Measurements from ENCODE around the gene GRM1.

Gene GRM1

GRCh38 chr6:146194434-146194833, 165.6 kb downstream of the GRM1 start:
- DNase-seq (ENCODE audit: low read depth), result no peak
- no peak overlapping the region for H3K4me3 ChIP-seq (ENCODE audit: low read depth, low read length)
- TF ChIP-seq, protein P1, sequence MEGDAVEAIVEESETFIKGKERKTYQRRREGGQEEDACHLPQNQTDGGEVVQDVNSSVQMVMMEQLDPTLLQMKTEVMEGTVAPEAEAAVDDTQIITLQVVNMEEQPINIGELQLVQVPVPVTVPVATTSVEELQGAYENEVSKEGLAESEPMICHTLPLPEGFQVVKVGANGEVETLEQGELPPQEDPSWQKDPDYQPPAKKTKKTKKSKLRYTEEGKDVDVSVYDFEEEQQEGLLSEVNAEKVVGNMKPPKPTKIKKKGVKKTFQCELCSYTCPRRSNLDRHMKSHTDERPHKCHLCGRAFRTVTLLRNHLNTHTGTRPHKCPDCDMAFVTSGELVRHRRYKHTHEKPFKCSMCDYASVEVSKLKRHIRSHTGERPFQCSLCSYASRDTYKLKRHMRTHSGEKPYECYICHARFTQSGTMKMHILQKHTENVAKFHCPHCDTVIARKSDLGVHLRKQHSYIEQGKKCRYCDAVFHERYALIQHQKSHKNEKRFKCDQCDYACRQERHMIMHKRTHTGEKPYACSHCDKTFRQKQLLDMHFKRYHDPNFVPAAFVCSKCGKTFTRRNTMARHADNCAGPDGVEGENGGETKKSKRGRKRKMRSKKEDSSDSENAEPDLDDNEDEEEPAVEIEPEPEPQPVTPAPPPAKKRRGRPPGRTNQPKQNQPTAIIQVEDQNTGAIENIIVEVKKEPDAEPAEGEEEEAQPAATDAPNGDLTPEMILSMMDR (IDR thresholded peaks at IDR 0.05; ENCODE audit: low read depth, low read length, missing control alignments), result no peak

GRCh38 chr6:146200176-146200575, 171.3 kb downstream of the GRM1 start:
- TF ChIP-seq, protein P1 (IDR thresholded peaks at IDR 0.05; ENCODE audit: low read depth, low read length, missing control alignments), result no peak
- H3K4me3 ChIP-seq (ENCODE audit: low read depth, low read length), result no peak overlapping the region
- DNase-seq (ENCODE audit: low read depth), result no peak

DNA sequence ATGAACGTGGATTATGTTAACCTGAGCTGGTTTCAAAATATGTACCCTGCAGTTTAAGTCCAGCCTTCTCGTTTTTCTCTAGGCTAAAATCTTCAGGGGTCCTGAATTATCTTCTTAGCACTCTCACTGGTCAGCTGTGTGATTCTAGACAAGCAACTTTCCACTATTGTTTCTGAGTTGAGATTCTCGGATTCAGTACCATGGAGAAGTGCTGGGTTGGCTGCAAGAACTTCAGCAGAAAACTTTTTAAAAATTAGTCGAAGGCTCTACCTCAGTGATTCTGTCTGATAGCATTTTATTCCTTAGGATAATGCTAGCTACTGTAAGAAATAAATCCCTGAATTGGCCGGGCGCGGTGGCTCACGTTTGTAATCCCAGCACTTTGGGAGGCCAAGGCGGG, 173.7 kb downstream of the GRM1 start:
- TF ChIP-seq, protein P1 (IDR thresholded peaks at IDR 0.05; ENCODE audit: low read depth, low read length, missing control alignments), result no peak
- DNase-seq (ENCODE audit: low read depth), result no peak
- H3K4me3 ChIP-seq (ENCODE audit: low read depth, low read length), result no peak overlapping the region

- TF ChIP-seq, protein P1 (IDR thresholded peaks at IDR 0.05; ENCODE audit: low read depth, low read length, missing control alignments), result no peak
- no peak overlapping the region for H3K4me3 ChIP-seq (ENCODE audit: low read depth, low read length)
- DNase-seq (ENCODE audit: low read depth), result no peak
Observed at GRCh38 chr6:146209942-146210341, 181.1 kb downstream of the GRM1 start.

- H3K4me3 ChIP-seq (ENCODE audit: low read depth, low read length), result no peak overlapping the region
- no peak for DNase-seq (ENCODE audit: low read depth)
Observed at GRCh38 chr6:146210406-146211083, 181.7 kb downstream of the GRM1 start.

DNA sequence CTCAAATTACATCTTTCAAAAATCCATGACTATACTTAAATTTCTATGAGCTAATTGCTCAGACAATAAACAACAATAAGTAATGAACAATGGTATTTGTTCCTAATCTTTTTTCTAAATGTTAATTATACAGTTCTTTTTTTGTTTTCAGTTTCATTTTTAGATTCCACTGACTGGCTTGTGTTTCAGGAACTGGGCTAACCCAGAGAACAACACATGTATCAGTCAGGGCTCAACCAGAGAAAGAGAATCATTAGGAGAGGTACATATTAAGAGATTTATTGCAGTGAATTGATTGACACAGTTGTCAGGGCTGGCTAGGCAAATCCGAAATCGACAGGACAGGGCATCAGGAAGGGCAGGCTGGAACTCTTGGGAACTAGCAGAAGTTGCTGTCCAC, 182.8 kb downstream of the GRM1 start:
- TF ChIP-seq, protein P1 (IDR thresholded peaks at IDR 0.05; ENCODE audit: low read depth, low read length, missing control alignments), result no peak
- DNase-seq (ENCODE audit: low read depth), result no peak
- no peak overlapping the region for H3K4me3 ChIP-seq (ENCODE audit: low read depth, low read length)

More at GRCh38 chr6:146210406-146211083, 181.7 kb downstream of the GRM1 start:
- TF ChIP-seq, protein P1 (IDR thresholded peaks at IDR 0.05; ENCODE audit: low read depth, low read length, missing control alignments), result no peak

- no peak overlapping the region for H3K4me3 ChIP-seq (ENCODE audit: low read depth, low read length)
- TF ChIP-seq, protein P1 (IDR thresholded peaks at IDR 0.05; ENCODE audit: low read depth, low read length, missing control alignments), result no peak
- DNase-seq (ENCODE audit: low read depth), result no peak
Observed at GRCh38 chr6:146212781-146213180, 183.9 kb downstream of the GRM1 start.

Data from GM12864 (cell line).